Suppressor macrophage treated with lipopolysaccharide for 1 hour (primary cell): ENCODE measurements around the gene ATXN1L.
"Not testable (repeated sequence)": the region's sequence is repeated elsewhere in the genome, so short reads cannot be mapped to it uniquely, and the experiment has no call there.

ENCODE experiments used
- DNase-seq, 3 donors: peaks; one replicate each; pipeline ENCODE4 v3.0.0-alpha.2; 2020 to 2022

Gene ATXN1L

GRCh38 chr16:71894921-71895678 is 49.3 kb downstream of the ATXN1L start, which contains the start of gene IST1:
Gene IST1, plus strand, starts transcription at chr16:71895531. Its CDS starts 20,110 bp downstream, at chr16:71915641.
- DNase-seq, result peak; percentile 100

- DNase-seq, result peak; percentile 29 to 71 (median 38)
Measured at GRCh38 chr16:71895679-71896365, 50.0 kb downstream of the ATXN1L start.

- no peak for DNase-seq
Measured at GRCh38 chr16:71896764-71897368, 51.1 kb downstream of the ATXN1L start.

GRCh38 chr16:71899171-71899570 is 53.4 kb downstream of the ATXN1L start:
- no peak for DNase-seq

GRCh38 chr16:71902656-71903365 is 57.0 kb downstream of the ATXN1L start:
- no peak for DNase-seq

GRCh38 chr16:71903608-71904007 is 57.8 kb downstream of the ATXN1L start:
- DNase-seq, result no peak

- DNase-seq, result no peak
Measured at GRCh38 chr16:71904239-71904638, 58.5 kb downstream of the ATXN1L start.

GRCh38 chr16:71905765-71906164 is 60.0 kb downstream of the ATXN1L start:
- DNase-seq, result not testable (repeated sequence)
